ENCODE data around the gene PDE4C.

The PDE4C gene

DNA sequence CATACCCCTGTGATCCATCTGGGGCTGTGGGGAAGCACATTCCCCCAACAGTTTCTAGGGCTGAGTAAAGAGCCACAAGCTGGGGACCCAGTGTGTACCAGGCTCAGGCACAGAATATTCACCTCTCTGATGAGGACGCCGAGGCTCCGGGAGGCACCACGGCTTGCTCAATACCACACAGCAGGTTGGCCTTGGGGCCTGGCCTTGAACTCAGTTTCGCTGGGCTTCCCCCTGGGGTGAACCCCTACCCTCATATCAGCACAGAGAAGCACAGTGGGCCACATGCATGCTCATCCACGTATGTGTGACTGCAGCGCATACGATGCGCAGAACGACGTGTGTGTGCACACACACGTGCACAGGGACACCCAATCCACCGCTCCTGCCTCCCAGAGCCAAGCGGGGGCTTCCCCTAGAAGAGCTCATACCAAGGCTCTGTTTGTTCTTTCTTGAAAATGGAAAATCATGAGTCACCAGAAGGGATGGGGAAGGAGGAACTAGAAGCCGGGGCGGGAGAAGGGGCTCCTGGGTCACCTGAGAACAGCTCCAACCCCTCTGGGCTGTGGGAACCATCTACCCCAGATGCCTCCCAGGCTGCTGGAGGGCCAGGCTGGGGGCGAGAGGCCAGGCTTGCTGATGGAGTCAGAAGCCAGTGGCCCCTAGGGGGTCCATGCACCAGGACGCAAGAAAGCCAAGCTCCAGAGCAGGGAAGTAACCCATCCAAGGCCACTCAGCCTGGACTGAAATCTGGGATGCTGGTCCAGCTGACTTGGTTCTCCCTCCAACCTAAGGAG, 4.9 kb upstream of the PDE4C start:
- Histone ChIP-seq H3K27ac (ENCODE audit: low read depth, low read length) (peak overlapping the region; percentile 71), H3K27me3 (ENCODE audit: control insufficient read depth, insufficient read depth, low read length) (peaks cover 11% of the 10 kb centered on the region), H3K9ac (ENCODE audit: low read depth, low read length) (no peak overlapping the region), H3K4me1 (ENCODE audit: control insufficient read depth, insufficient read depth, low read length) (peaks cover 20% of the 10 kb centered on the region), H3K9me3 (ENCODE audit: control insufficient read depth, insufficient read depth, low read length) (no peaks in the 10 kb centered on the region), H3K4me3 (ENCODE audit: low read depth, low read length) (no peak overlapping the region), H3K36me3 (ENCODE audit: control insufficient read depth, insufficient read depth, low read length) (no peaks in the 10 kb centered on the region)

DNA sequence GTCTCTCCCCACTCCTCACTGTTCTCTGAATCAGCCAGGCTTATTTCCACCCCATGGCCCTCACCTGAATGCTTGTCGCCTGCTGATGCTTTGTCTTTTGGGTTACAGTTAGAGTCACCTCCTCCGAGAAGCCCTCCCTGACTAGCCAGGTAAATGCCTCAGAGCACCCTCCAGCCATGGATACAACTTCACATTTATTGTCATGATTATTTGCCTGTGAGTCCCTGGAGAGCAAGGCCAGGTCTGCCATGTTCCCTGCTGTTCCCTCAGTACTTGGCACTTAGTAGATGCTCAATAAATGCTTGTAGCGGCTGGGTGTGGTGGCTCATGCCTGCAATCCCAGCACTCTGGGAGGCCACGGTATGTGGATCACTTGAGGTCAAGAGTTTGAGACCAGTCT, 3.7 kb upstream of the PDE4C start:
- peaks cover 29% of the 10 kb centered on the region for H3K4me1 ChIP-seq (ENCODE audit: control insufficient read depth, insufficient read depth, low read length)
- no peak overlapping the region for H3K9ac ChIP-seq (ENCODE audit: low read depth, low read length)
- no peaks in the 10 kb centered on the region for H3K9me3 ChIP-seq (ENCODE audit: control insufficient read depth, insufficient read depth, low read length)
- H3K27ac ChIP-seq (ENCODE audit: low read depth, low read length), result no peak overlapping the region
- no peak overlapping the region for H3K4me3 ChIP-seq (ENCODE audit: low read depth, low read length)
- H3K36me3 ChIP-seq (ENCODE audit: control insufficient read depth, insufficient read depth, low read length), result no peaks in the 10 kb centered on the region
- peaks cover 23% of the 10 kb centered on the region for H3K27me3 ChIP-seq (ENCODE audit: control insufficient read depth, insufficient read depth, low read length)

DNA sequence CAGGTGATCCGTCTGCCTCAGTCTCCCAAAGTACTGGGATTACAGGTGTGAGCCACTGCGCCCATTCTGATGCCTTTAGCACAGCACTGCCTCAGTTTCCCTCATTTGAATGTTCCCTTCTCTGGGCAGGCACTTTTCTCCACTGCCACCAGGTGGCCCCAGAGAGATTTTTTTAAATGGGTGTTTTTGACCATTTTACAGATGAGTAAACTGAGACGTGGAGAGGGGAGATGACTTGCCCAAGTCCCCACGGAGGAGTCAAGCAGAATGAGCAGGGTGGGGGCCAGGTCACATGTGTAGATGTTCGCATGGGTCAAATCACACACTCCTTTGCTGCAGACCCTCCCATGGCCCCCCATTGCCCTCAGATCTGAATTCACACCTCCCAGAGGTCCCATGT, 3.2 kb upstream of the PDE4C start:
- no peak overlapping the region for H3K4me3 ChIP-seq (ENCODE audit: low read depth, low read length)
- H3K9me3 ChIP-seq (ENCODE audit: control insufficient read depth, insufficient read depth, low read length), result no peaks in the 10 kb centered on the region
- H3K27me3 ChIP-seq (ENCODE audit: control insufficient read depth, insufficient read depth, low read length), result peaks cover 25% of the 10 kb centered on the region
- H3K9ac ChIP-seq (ENCODE audit: low read depth, low read length), result no peak overlapping the region
- H3K36me3 ChIP-seq (ENCODE audit: control insufficient read depth, insufficient read depth, low read length), result no peaks in the 10 kb centered on the region
- no peak overlapping the region for H3K27ac ChIP-seq (ENCODE audit: low read depth, low read length)
- H3K4me1 ChIP-seq (ENCODE audit: control insufficient read depth, insufficient read depth, low read length), result peaks cover 29% of the 10 kb centered on the region

DNA sequence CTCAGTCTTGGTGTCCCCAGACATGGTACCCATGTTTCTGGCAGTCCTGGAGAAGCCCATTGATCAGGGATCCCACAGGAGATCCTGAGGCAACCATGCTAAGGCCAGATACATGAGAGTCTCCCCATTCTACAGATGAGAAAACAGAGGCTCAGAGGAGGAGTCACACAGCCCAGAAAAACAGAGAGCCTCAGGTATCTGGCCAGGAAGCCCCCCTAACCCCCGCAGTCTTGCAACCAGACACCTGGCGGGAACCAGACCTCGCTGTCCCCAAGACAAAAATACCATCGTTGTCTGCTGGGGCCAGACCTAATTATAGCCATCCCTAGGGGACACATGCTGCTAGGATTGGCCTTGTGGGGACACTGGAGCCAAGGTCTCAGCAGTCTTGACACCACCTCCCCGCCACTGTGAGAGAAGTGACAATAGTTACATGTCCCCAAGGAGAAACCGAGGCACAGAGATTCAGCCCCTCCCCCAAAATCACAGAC, 1.6 kb upstream of the PDE4C start:
- H3K27me3 ChIP-seq (ENCODE audit: control insufficient read depth, insufficient read depth, low read length), result peaks cover 25% of the 10 kb centered on the region
- H3K9ac ChIP-seq (ENCODE audit: low read depth, low read length), result no peak overlapping the region
- H3K36me3 ChIP-seq (ENCODE audit: control insufficient read depth, insufficient read depth, low read length), result no peaks in the 10 kb centered on the region
- no peak overlapping the region for H3K4me3 ChIP-seq (ENCODE audit: low read depth, low read length)
- no peaks in the 10 kb centered on the region for H3K9me3 ChIP-seq (ENCODE audit: control insufficient read depth, insufficient read depth, low read length)
- no peak overlapping the region for H3K27ac ChIP-seq (ENCODE audit: low read depth, low read length)
- H3K4me1 ChIP-seq (ENCODE audit: control insufficient read depth, insufficient read depth, low read length), result peaks cover 29% of the 10 kb centered on the region

DNA sequence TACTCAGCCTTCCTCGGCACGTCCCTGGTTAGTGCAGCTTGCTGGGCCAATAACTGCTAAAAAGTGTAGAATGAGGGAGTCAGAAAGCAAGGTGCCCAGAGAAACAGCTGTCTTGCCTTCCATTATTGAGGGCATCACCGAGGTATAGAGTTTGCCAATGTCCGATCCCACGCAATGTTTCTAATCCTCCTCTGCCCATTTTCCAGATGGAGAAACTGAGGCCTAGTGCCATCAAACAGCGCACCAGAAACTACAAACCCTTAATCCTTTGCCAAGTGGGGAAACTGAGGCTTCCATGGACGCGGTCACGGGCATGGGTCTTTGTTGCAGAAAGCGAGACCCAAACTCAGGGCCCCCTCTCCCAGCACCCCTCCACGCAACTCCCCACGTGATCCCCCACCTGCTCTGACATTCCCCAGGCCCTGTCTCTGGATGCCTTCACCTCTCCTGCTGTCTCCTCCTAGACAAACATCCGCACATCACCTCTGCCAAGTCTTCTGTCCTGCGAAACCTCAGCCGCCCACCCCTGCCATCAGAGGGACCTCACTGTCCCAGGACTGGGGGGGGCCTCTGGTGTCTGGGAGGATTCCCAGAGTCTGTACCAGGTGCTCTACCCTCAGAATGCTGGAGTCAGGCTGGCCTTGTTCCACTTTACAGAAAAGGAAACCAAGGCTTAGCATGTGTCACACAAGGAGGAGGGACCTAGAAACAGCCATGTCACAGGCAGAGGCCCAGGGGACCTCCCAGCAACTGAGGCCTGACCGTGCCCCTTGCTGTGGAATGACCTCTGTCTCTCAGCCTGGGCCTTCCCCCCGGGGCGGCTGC, 930 bp upstream of the PDE4C start:
- no peaks in the 10 kb centered on the region for H3K9me3 ChIP-seq (ENCODE audit: control insufficient read depth, insufficient read depth, low read length)
- peaks cover 25% of the 10 kb centered on the region for H3K27me3 ChIP-seq (ENCODE audit: control insufficient read depth, insufficient read depth, low read length)
- no peak overlapping the region for H3K4me3 ChIP-seq (ENCODE audit: low read depth, low read length)
- no peak overlapping the region for H3K27ac ChIP-seq (ENCODE audit: low read depth, low read length)
- H3K4me1 ChIP-seq (ENCODE audit: control insufficient read depth, insufficient read depth, low read length), result peaks cover 24% of the 10 kb centered on the region
- H3K9ac ChIP-seq (ENCODE audit: low read depth, low read length), result no peak overlapping the region
- no peaks in the 10 kb centered on the region for H3K36me3 ChIP-seq (ENCODE audit: control insufficient read depth, insufficient read depth, low read length)

DNA sequence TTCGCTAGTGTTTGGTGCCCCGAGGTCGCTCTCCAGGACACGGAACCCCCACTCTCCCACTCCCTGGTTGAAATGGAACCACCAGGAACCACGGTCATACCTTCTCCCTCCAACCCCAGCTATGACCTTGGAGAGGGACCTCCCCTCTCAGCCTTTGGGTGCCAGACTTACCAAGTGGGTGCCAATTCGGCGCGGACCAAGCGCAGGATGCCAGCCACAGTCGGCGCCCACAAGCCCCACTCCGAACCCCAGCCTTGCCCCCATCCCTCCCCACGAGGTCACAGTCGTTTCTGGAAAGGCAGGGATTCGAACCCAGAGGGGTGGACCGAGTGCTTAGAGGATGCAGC, 910 bp downstream of the PDE4C start:
- Histone ChIP-seq H3K4me3 (ENCODE audit: low read depth, low read length) (peak overlapping the region; percentile 85), H3K36me3 (ENCODE audit: control insufficient read depth, insufficient read depth, low read length) (no peaks in the 10 kb centered on the region), H3K27ac (ENCODE audit: low read depth, low read length) (no peak overlapping the region), H3K9ac (ENCODE audit: low read depth, low read length) (no peak overlapping the region), H3K9me3 (ENCODE audit: control insufficient read depth, insufficient read depth, low read length) (no peaks in the 10 kb centered on the region), H3K27me3 (ENCODE audit: control insufficient read depth, insufficient read depth, low read length) (peaks cover 25% of the 10 kb centered on the region), H3K4me1 (ENCODE audit: control insufficient read depth, insufficient read depth, low read length) (peaks cover 9% of the 10 kb centered on the region; the same call in 1 of the 2 replicates)

DNA sequence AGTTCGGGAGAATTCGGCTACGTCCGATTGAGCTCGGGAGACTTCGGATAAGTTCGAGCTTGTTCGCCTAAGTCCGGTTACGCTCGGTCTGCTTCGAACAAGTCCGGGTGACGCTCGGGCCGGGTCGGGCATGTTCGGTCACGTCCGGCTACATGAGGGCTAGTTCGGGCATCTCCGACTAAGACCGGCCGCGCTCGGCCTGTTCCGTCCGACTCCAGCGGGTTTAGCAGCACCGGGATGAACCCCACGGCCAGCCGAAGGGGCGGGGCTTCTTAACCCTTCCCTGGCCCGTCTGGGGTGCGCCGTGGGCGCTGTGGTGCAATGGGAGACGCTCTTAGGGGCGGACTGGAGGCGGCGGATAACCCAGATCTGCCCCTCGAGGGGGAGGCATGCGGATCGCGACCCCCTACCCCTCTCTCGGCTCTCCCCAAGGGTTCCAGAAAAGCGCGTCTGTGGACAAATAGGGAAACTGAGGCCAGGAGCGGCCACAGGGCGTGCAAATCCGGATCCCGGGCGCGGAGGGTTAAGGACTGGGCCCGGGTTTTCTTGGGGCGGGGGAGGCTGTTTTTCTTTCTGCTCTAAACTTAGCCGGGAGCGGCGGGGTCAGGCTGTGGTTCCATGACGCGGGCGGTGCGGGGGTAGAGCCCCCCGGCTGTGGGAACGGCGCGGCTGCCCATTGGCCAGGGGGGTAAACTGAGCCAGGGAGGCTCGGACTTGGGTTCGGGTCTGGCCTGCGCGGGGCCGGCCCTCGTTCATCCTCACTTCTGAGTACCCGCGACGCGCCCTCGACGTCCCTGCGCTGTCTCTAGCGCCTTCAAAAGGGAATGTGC, 1.5 kb downstream of the PDE4C start:
- Histone ChIP-seq H3K4me3 (ENCODE audit: low read depth, low read length) (peak overlapping the region; percentile 85), H3K4me1 (ENCODE audit: control insufficient read depth, insufficient read depth, low read length) (peaks cover 9% of the 10 kb centered on the region; the same call in 1 of the 2 replicates), H3K9ac (ENCODE audit: low read depth, low read length) (peak overlapping the region; percentile 78), H3K36me3 (ENCODE audit: control insufficient read depth, insufficient read depth, low read length) (no peaks in the 10 kb centered on the region), H3K27ac (ENCODE audit: low read depth, low read length) (peak overlapping the region; percentile 92), H3K27me3 (ENCODE audit: control insufficient read depth, insufficient read depth, low read length) (peaks cover 25% of the 10 kb centered on the region), H3K9me3 (ENCODE audit: control insufficient read depth, insufficient read depth, low read length) (no peaks in the 10 kb centered on the region)

DNA sequence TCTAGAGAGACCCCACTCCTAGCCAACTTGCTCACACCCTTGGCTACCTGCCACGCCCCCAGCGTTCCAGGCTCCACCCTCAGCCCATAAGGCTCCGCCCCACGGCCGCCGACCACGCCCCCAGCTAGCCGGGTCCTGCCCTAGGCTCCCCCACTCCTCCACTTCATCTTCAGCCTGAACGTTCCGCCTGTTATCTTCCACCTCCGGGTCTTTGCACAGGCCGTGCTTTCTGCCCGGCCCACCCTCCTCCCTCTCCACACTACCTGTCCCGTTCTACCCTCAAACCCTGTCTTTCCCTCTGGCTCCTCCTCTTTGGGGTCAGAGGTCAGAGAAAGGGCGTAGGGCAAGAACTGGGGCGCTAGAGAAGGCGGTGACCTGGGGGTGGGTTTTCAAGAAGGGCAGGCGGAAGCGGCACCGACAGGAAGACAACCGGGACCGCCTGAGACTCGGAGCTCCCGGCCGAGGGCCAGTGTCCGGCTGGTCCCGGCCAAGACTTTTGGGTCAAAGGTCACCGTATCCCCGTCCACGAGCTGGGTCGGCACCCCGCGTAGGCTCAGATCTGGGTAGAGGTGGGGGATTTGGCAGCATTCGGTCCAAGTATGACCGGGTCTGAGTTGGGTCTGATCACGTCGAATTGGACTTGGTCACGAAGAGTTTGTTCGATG, 2.2 kb downstream of the PDE4C start:
- H3K27me3 ChIP-seq (ENCODE audit: control insufficient read depth, insufficient read depth, low read length), result peaks cover 25% of the 10 kb centered on the region
- peak overlapping the region; percentile 85 for H3K4me3 ChIP-seq (ENCODE audit: low read depth, low read length)
- no peaks in the 10 kb centered on the region for H3K36me3 ChIP-seq (ENCODE audit: control insufficient read depth, insufficient read depth, low read length)
- peak overlapping the region; percentile 78 for H3K9ac ChIP-seq (ENCODE audit: low read depth, low read length)
- peaks cover 9% of the 10 kb centered on the region; the same call in 1 of the 2 replicates for H3K4me1 ChIP-seq (ENCODE audit: control insufficient read depth, insufficient read depth, low read length)
- peak overlapping the region; percentile 92 for H3K27ac ChIP-seq (ENCODE audit: low read depth, low read length)
- no peaks in the 10 kb centered on the region for H3K9me3 ChIP-seq (ENCODE audit: control insufficient read depth, insufficient read depth, low read length)

DNA sequence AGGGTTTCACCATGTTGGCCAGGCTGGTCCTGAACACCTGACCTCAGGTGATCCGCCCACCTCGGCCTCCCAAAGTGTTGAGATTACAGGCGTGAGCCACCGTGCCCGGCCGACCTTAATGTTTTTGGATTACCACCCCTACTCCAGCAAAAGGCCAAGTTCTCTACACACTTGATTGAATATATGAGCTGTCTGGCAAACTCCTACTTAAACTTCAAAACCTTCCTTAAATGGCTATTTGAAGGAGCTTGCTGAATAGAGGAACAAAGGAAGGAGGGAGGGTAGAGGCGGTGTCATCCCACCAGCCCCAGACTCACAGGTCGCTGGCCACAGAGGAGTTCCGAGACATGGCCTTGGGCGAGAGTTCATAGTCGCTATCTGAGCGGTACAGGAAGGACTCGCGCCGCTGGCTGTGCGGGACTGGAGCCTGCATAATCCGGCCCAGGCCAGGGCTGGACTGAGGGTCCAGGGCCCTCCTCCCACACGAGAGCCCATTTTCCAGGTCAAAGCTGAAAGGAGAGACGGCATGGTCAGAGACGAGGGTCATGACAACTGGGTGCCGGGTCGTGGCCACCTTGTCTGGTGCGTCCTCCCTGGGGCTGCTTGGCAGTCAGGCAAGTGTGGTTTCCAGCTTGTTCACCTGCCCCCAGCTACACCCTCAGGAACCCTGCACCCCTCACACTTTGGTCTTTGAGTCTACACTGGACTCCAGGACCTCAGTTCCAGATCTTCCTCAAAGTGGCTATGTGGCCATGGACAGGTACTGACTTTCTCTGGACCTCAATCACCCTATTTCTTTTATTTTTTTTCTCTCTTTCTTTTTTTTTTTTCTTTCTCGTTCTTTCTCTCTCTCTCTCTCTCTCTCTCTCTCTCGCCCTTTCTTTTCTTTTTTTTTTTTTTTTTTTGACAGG, 4.2 kb downstream of the PDE4C start:
- no peaks in the 10 kb centered on the region for H3K9me3 ChIP-seq (ENCODE audit: control insufficient read depth, insufficient read depth, low read length)
- peaks cover 9% of the 10 kb centered on the region; the same call in 1 of the 2 replicates for H3K4me1 ChIP-seq (ENCODE audit: control insufficient read depth, insufficient read depth, low read length)
- H3K27me3 ChIP-seq (ENCODE audit: control insufficient read depth, insufficient read depth, low read length), result peaks cover 24% of the 10 kb centered on the region
- no peak overlapping the region for H3K9ac ChIP-seq (ENCODE audit: low read depth, low read length)
- no peak overlapping the region for H3K27ac ChIP-seq (ENCODE audit: low read depth, low read length)
- H3K36me3 ChIP-seq (ENCODE audit: control insufficient read depth, insufficient read depth, low read length), result no peaks in the 10 kb centered on the region
- H3K4me3 ChIP-seq (ENCODE audit: low read depth, low read length), result no peak overlapping the region

Measured in HUES48 (cell line).